ENCODE data around the gene CCDC112.

The CCDC112 gene

GRCh38 chr5:115317736-115318135 lies 21.3 kb upstream of the CCDC112 start:
- no peak overlapping the region for H3K4me3 ChIP-seq (ENCODE audit: low read length)
- no peaks in the 10 kb centered on the region for H3K27me3 ChIP-seq (ENCODE audit: control insufficient read depth, insufficient read depth, low read length)
- no peaks in the 10 kb centered on the region for H3K9me3 ChIP-seq (ENCODE audit: control insufficient read depth, insufficient read depth, low read length)
- H3K36me3 ChIP-seq (ENCODE audit: control insufficient read depth, insufficient read depth, low read length) = no peaks in the 10 kb centered on the region
- H3K27ac ChIP-seq (ENCODE audit: low read length) = no peak overlapping the region
- no peaks in the 10 kb centered on the region for H3K4me1 ChIP-seq (ENCODE audit: control insufficient read depth, insufficient read depth, low read length)
- no CpG with 5 or more reads among the region's 1 CpG for WGBS (ENCODE audit: insufficient coverage, insufficient read length)
- no peak for DNase-seq (ENCODE audit: low read depth, low spot score)

- Histone ChIP-seq H3K36me3 (ENCODE audit: control insufficient read depth, insufficient read depth, low read length) (no peaks in the 10 kb centered on the region), H3K4me3 (ENCODE audit: low read length) (no peak overlapping the region), H3K27me3 (ENCODE audit: control insufficient read depth, insufficient read depth, low read length) (no peaks in the 10 kb centered on the region), H3K9me3 (ENCODE audit: control insufficient read depth, insufficient read depth, low read length) (no peaks in the 10 kb centered on the region), H3K27ac (ENCODE audit: low read length) (no peak overlapping the region), H3K4me1 (ENCODE audit: control insufficient read depth, insufficient read depth, low read length) (no peaks in the 10 kb centered on the region)
- no peak for DNase-seq (ENCODE audit: low read depth, low spot score)
Observed at GRCh38 chr5:115317320-115317719, 20.9 kb upstream of the CCDC112 start.

- H3K4me1 ChIP-seq (ENCODE audit: control insufficient read depth, insufficient read depth, low read length) = no peaks in the 10 kb centered on the region
- H3K4me3 ChIP-seq (ENCODE audit: low read length) = no peak overlapping the region
- H3K27me3 ChIP-seq (ENCODE audit: control insufficient read depth, insufficient read depth, low read length) = no peaks in the 10 kb centered on the region
- no peaks in the 10 kb centered on the region for H3K36me3 ChIP-seq (ENCODE audit: control insufficient read depth, insufficient read depth, low read length)
- H3K27ac ChIP-seq (ENCODE audit: low read length) = no peak overlapping the region
- H3K9me3 ChIP-seq (ENCODE audit: control insufficient read depth, insufficient read depth, low read length) = no peaks in the 10 kb centered on the region
- WGBS (ENCODE audit: insufficient coverage, insufficient read length) = no CpG with 5 or more reads among the region's 3 CpGs
- DNase-seq (ENCODE audit: low read depth, low spot score) = no peak
Observed at GRCh38 chr5:115313632-115314031, 17.2 kb upstream of the CCDC112 start.

GRCh38 chr5:115313052-115313451 lies 16.6 kb upstream of the CCDC112 start:
- Histone ChIP-seq H3K9me3 (ENCODE audit: control insufficient read depth, insufficient read depth, low read length) (no peaks in the 10 kb centered on the region), H3K4me1 (ENCODE audit: control insufficient read depth, insufficient read depth, low read length) (no peaks in the 10 kb centered on the region), H3K27me3 (ENCODE audit: control insufficient read depth, insufficient read depth, low read length) (no peaks in the 10 kb centered on the region), H3K27ac (ENCODE audit: low read length) (no peak overlapping the region), H3K36me3 (ENCODE audit: control insufficient read depth, insufficient read depth, low read length) (no peaks in the 10 kb centered on the region), H3K4me3 (ENCODE audit: low read length) (no peak overlapping the region)
- DNase-seq (ENCODE audit: low read depth, low spot score) = no peak
- WGBS (ENCODE audit: insufficient coverage, insufficient read length) = no CpG with 5 or more reads among the region's 2 CpGs

GRCh38 chr5:115309751-115310370 lies 13.4 kb upstream of the CCDC112 start:
- Histone ChIP-seq H3K4me3 (ENCODE audit: low read length) (no peak overlapping the region), H3K27me3 (ENCODE audit: control insufficient read depth, insufficient read depth, low read length) (no peaks in the 10 kb centered on the region), H3K27ac (ENCODE audit: low read length) (no peak overlapping the region), H3K9me3 (ENCODE audit: control insufficient read depth, insufficient read depth, low read length) (no peaks in the 10 kb centered on the region), H3K36me3 (ENCODE audit: control insufficient read depth, insufficient read depth, low read length) (no peaks in the 10 kb centered on the region), H3K4me1 (ENCODE audit: control insufficient read depth, insufficient read depth, low read length) (no peaks in the 10 kb centered on the region)
- no peak for DNase-seq (ENCODE audit: low read depth, low spot score)
- no CpG with 5 or more reads among the region's 1 CpG for WGBS (ENCODE audit: insufficient coverage, insufficient read length)

GRCh38 chr5:115308815-115309214 lies 12.4 kb upstream of the CCDC112 start:
- no peaks in the 10 kb centered on the region for H3K9me3 ChIP-seq (ENCODE audit: control insufficient read depth, insufficient read depth, low read length)
- no peak overlapping the region for H3K4me3 ChIP-seq (ENCODE audit: low read length)
- H3K27me3 ChIP-seq (ENCODE audit: control insufficient read depth, insufficient read depth, low read length) = no peaks in the 10 kb centered on the region
- no peak for DNase-seq (ENCODE audit: low read depth, low spot score)
- H3K4me1 ChIP-seq (ENCODE audit: control insufficient read depth, insufficient read depth, low read length) = no peaks in the 10 kb centered on the region
- H3K36me3 ChIP-seq (ENCODE audit: control insufficient read depth, insufficient read depth, low read length) = no peaks in the 10 kb centered on the region
- H3K27ac ChIP-seq (ENCODE audit: low read length) = no peak overlapping the region

- no peak overlapping the region for H3K27ac ChIP-seq (ENCODE audit: low read length)
- H3K27me3 ChIP-seq (ENCODE audit: control insufficient read depth, insufficient read depth, low read length) = no peaks in the 10 kb centered on the region
- H3K9me3 ChIP-seq (ENCODE audit: control insufficient read depth, insufficient read depth, low read length) = no peaks in the 10 kb centered on the region
- H3K4me3 ChIP-seq (ENCODE audit: low read length) = no peak overlapping the region
- no peaks in the 10 kb centered on the region for H3K36me3 ChIP-seq (ENCODE audit: control insufficient read depth, insufficient read depth, low read length)
- WGBS (ENCODE audit: insufficient coverage, insufficient read length) = no CpG with 5 or more reads among the region's 1 CpG
- H3K4me1 ChIP-seq (ENCODE audit: control insufficient read depth, insufficient read depth, low read length) = no peaks in the 10 kb centered on the region
- no peak for DNase-seq (ENCODE audit: low read depth, low spot score)
Observed at GRCh38 chr5:115306011-115306536, 9.6 kb upstream of the CCDC112 start.

- Histone ChIP-seq H3K36me3 (ENCODE audit: control insufficient read depth, insufficient read depth, low read length) (no peaks in the 10 kb centered on the region), H3K9me3 (ENCODE audit: control insufficient read depth, insufficient read depth, low read length) (no peaks in the 10 kb centered on the region), H3K27me3 (ENCODE audit: control insufficient read depth, insufficient read depth, low read length) (no peaks in the 10 kb centered on the region), H3K4me3 (ENCODE audit: low read length) (no peak overlapping the region), H3K4me1 (ENCODE audit: control insufficient read depth, insufficient read depth, low read length) (no peaks in the 10 kb centered on the region), H3K27ac (ENCODE audit: low read length) (no peak overlapping the region)
- DNase-seq (ENCODE audit: low read depth, low spot score) = no peak
- no CpG with 5 or more reads among the region's 1 CpG for WGBS (ENCODE audit: insufficient coverage, insufficient read length)
Observed at GRCh38 chr5:115304496-115304895, 8.0 kb upstream of the CCDC112 start.

GRCh38 chr5:115298811-115299210 lies 2.4 kb upstream of the CCDC112 start:
- Histone ChIP-seq H3K27ac (ENCODE audit: low read length) (no peak overlapping the region), H3K9me3 (ENCODE audit: control insufficient read depth, insufficient read depth, low read length) (no peaks in the 10 kb centered on the region), H3K36me3 (ENCODE audit: control insufficient read depth, insufficient read depth, low read length) (no peaks in the 10 kb centered on the region), H3K4me3 (ENCODE audit: low read length) (no peak overlapping the region), H3K4me1 (ENCODE audit: control insufficient read depth, insufficient read depth, low read length) (no peaks in the 10 kb centered on the region), H3K27me3 (ENCODE audit: control insufficient read depth, insufficient read depth, low read length) (no peaks in the 10 kb centered on the region)
- WGBS (ENCODE audit: insufficient coverage, insufficient read length) = no CpG with 5 or more reads among the region's 1 CpG
- no peak for DNase-seq (ENCODE audit: low read depth, low spot score)

GRCh38 chr5:115297031-115297430 lies 577 bp upstream of the CCDC112 start:
- Histone ChIP-seq H3K9me3 (ENCODE audit: control insufficient read depth, insufficient read depth, low read length) (no peaks in the 10 kb centered on the region), H3K36me3 (ENCODE audit: control insufficient read depth, insufficient read depth, low read length) (no peaks in the 10 kb centered on the region), H3K27me3 (ENCODE audit: control insufficient read depth, insufficient read depth, low read length) (no peaks in the 10 kb centered on the region), H3K27ac (ENCODE audit: low read length) (no peak overlapping the region), H3K4me1 (ENCODE audit: control insufficient read depth, insufficient read depth, low read length) (no peaks in the 10 kb centered on the region), H3K4me3 (ENCODE audit: low read length) (no peak overlapping the region)
- DNase-seq (ENCODE audit: low read depth, low spot score) = no peak
- no CpG with 5 or more reads among the region's 5 CpGs for WGBS (ENCODE audit: insufficient coverage, insufficient read length)

- no peak for DNase-seq (ENCODE audit: low read depth, low spot score)
- peak overlapping the region; percentile 75; the same call in 1 of the 2 replicates for H3K4me3 ChIP-seq (ENCODE audit: low read length)
Observed at GRCh38 chr5:115295777-115296123, 704 bp downstream of the CCDC112 start.

More at GRCh38 chr5:115295777-115296123, 704 bp downstream of the CCDC112 start:
- Histone ChIP-seq H3K27me3 (ENCODE audit: control insufficient read depth, insufficient read depth, low read length) (no peaks in the 10 kb centered on the region), H3K9me3 (ENCODE audit: control insufficient read depth, insufficient read depth, low read length) (no peaks in the 10 kb centered on the region), H3K36me3 (ENCODE audit: control insufficient read depth, insufficient read depth, low read length) (no peaks in the 10 kb centered on the region), H3K4me1 (ENCODE audit: control insufficient read depth, insufficient read depth, low read length) (no peaks in the 10 kb centered on the region), H3K27ac (ENCODE audit: low read length) (no peak overlapping the region)
- WGBS (ENCODE audit: insufficient coverage, insufficient read length) = no CpG with 5 or more reads among the region's 11 CpGs
